Measurements from ENCODE around the gene DPYSL5.
A peak's percentile ranks its signal among the peaks of the same experiment; 100 is the strongest.
"Not testable (repeated sequence)": the region's sequence is repeated elsewhere in the genome, so short reads cannot be mapped to it uniquely, and the experiment has no call there.

Gene DPYSL5, protein sequence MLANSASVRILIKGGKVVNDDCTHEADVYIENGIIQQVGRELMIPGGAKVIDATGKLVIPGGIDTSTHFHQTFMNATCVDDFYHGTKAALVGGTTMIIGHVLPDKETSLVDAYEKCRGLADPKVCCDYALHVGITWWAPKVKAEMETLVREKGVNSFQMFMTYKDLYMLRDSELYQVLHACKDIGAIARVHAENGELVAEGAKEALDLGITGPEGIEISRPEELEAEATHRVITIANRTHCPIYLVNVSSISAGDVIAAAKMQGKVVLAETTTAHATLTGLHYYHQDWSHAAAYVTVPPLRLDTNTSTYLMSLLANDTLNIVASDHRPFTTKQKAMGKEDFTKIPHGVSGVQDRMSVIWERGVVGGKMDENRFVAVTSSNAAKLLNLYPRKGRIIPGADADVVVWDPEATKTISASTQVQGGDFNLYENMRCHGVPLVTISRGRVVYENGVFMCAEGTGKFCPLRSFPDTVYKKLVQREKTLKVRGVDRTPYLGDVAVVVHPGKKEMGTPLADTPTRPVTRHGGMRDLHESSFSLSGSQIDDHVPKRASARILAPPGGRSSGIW

DNA sequence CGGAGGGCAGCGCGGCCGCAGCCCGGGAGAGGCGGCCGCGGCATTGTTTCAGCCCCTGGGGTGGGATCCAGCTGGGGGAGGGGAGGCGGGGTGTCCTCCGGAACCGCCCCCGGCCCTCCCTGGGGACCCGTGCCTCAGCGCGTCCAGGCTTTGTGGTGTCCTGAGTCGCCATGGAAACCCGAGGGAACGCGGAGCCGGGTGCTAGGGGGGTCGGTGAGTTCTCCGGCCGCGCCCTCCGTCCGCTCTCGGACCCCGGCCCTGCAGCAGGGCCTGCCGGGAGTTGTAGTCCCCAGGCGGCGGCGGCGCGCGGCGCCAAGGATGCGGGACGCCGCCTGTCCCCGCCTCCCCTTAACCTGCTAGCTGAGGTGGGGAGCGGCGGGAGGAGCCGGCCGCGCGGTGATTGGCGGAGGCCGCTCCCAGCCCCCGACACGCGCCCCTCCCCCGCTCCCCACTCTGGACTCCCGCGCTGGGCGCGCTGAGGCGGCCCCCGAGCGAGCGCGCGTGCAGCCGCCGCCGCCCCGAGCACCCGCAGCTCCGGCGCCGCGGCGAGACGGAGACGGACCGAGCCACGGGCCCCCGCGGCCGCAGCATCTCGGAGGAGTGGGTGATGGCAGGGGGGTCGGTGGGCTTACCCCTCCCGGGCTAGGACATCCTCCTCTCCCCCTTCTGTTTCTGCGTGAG lies at the start of gene DPYSL5:
Gene DPYSL5 (plus strand): TSS at position 478 of the 681 bp plus-strand sequence. CDS start 50,368 bp downstream, outside the sequence.
- no peak for DNase-seq

DNA sequence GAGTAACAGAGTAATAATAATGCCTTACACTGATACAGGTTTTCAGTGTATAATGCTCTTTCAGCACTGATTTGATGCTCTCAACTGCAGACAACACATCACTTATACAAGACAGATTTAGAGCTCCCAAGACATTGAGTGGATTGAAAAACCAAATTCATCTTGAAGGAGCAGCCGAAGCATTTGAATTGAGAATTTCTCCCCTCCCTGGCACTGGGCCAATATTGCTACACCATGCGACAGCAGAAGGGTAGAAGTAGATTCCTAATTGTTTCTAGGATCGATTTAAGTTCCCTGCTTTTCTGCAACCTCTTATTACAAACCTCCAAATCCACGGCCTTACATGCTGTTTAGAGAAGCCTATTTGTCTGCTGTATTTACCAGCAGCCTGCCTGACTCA lies 46.6 kb upstream of the DPYSL5 start:
- no peak for DNase-seq

DNA sequence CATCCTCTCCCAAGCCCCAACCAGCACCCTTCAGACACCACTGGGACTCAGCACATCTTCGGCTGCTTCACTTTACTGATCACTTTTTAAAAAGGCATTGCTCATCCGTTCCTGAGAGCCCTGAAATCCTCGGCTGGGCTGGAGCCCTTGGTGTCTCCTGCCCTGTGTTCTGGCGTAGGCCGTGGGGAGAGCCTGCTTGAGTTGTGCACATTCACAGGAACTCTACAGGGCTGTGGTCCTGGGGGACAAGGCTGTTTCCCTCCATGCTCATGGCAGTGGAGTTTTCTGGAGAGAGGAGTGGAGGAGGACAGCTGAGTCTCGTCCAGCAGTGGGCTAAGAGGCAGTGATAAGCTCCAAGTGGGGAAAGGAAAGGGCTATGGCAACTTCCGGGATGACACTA lies 46.1 kb upstream of the DPYSL5 start:
- no peak for DNase-seq

DNA sequence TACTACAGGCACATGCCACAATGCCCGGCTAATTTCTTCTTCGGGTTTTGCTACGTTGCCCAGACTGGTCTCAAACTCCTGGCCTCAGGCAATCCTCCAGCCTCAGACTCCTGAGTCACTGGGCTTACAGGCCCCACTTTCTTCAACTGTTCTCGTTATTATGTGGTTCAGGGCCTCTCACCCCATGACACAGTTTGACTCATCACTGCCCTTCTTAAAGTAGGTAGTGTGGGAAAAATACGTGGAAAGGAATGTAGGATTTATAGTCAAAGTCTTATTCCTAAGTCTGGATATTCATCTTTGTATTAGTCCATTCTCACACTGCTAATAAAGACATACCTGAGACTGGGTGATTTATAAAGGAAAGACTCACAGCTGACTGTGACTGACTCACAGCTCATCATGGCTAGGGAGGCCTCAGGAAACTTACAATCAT lies 42.7 kb upstream of the DPYSL5 start:
- no peak for DNase-seq

DNA sequence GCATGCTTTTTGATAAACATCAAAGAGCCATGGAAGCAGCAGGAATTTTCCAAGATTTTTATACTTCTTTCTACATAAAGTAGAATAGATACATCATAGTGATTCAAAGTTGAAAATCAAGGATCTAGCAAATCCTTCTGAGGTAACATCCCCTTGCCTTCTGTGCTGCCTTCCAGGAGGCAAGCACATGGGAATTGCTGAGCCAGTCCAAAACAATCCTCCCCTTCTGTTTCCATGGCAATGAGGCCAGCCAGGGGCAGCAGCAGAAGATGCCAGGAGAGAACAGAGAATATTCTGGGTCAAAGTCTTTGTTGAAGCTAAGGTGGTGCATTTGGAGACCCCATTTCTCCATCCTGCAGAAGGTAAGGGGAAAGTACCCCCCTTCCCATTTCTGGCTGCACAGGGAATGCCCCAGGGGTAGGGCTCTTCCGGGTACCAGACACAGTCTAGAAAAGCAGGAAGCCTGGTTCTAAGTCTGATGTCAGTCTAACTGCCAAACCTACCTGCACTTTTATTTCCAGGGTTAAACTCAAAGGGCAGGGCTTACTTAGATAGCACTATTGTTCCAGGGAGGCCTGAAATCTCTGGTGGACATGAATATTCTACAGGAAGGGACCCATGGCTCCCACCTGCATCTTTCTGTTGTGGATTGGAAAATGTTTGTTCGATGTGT lies 40.0 kb upstream of the DPYSL5 start:
- no peak for DNase-seq

DNA sequence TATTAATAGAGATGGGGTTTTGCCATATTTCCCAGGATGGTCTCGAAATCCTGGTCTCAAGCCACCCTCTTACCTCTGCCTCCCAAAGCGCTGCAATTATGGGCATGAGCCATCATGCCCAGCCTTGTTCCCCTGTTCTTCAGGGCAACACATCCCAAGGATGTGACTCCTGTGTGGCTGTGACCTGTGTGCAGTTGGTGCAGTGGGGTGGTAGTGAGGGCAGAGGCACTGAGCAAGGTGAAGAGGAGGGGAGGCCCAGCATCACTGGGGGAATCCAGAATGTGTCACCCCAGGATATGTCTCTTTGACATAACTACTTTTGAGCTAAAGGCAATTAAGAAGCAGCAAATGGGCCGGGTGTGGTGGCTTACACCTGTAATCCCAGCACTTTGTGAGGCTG lies 38.7 kb upstream of the DPYSL5 start:
- no peak for DNase-seq

DNA sequence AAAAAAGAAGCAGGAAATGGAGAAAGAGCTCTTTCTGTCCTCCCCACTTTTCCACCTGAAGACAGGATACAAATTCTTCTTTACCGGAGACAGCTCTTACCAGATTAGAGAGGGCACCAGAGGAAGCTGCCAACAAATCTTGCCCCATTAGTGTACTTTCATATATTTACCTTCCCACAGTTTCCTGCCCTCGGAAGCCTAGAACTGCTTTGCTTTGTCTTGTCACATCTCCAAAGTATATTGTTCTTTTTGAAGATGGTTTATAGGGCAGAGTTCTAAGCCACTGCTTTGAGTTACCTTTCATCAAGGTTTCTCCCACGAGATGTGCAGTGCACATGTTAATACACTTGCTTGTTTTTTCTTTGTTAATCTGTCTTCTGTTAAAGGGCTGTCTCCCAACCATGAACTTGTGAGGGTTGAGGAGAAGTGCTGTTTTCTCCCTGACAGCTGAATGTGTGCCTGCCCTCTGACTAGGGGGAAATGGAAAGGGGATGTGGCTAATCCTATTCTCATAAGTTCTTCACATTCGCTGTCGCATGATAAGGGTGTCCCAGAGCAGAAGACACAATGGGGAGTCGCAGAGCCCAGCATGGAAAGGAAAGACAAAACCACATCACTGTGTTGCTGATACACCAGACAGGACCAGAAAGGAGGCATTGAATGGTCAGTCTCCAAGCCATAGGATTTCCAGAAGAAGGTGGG lies 37.9 kb upstream of the DPYSL5 start:
- DNase-seq: peak in 1 of 2 donors; percentile 63

DNA sequence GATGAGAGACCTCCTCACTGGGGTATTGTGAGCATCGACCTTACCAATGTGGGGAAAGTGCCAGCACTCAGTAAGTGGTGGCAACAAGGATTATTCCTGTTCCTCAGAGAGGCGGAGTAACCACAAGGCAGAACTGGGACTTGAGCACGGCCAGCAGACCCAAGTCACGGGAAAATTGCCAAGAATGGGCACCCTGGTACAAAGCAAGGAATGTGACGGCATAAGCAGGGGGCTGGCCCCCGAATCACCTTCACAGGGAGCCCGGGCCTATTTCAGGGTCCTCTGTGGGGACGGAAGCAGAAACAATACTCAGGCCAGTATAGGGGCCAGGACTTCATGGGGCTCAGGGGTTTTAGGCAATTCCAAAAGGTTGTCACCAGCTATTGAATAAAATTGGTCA lies 36.7 kb upstream of the DPYSL5 start:
- no peak for DNase-seq

DNA sequence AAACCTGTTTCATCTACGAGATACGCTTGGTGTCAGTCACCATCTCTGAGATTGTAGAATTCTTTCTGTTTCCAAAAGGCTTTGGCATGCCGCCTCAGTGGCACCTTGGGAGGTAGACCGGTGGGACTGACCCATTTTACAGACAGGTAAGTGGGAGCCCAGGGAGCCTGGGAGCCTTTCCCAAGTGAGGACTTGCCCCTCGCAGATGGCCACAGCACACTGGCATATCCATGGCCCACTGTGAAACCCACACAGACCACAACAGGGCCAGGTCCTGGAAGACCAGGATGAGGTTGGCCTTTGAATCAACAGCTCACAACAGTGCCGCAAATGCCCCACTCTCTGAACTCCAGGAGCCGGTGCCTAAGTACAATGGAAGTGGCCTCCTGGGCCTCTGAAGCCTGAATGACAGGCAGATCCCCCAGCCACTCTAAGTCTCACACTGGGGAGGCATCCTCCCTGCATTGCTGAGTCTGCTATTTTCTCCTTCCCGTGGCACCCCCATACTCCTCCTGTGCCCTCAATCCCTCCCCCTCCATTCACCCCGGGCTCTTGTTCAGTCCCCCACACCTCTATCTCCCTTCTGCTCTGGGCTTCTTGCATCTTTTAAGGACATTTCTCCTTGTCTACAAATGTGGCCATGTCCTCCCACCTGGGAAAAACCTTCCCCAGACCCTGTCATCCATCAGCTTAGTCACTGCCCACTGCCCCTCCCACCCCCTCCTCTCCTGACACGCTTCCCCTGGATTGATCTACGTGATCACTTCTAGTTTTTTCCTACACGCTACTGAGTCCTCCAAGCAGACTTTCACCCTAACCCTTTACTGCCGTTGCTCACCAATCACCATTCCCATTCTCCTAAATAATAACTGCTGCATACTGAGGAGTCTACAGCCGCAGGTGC lies 35.9 kb upstream of the DPYSL5 start:
- no peak for DNase-seq

DNA sequence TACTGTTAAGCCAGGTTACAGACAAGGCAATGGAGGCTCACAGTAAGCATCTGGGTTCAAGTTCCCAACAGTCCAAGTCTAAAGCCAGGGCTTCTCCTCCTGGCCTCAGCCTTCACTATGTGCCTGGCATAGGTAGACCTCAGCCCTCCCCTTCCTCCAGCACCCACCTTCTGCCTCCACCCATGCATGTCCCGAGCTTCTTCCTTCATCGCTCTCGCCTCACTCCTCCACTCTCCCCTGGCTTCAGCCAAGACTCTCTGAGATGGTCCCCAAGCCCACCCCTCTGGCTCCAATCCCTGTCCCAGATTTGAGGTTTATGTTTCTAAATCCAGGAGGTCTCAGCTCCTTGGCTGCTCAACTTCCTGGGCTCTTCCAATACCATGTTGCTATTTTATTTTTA lies 35.2 kb upstream of the DPYSL5 start:
- DNase-seq: no peak

DNA sequence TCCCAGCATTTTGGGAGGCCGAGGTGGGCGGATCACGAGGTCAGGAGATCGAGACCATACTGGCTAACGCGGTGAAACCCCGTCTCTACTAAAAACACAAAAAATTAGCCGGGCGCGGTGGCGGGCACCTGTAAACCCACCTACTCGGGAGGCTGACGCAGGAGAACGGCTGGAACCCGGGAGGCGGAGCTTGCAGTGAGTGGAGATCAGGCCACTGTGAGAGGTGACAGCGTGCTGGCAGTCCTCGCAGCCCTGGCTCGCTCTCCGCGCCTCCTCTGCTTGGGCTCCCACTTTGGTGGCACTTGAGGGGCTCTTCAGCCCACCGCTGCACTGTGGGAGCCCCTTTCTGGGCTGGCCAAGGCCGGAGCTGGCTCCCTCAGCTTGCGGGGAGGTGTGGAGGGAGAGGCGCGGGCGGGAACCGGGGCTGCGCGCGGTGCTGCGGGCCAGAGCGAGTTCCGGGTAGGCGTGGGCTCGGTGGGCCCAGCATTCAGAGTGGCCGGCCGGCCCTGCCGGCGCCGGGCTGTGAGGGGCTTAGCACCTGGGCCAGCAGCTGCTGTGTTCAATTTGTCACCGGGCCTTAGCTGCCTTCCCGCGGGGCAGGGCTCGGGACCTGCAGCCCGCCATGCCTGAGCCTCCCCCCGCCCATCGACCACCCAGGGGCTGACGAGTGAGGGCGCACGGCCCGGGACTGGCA lies 33.7 kb upstream of the DPYSL5 start:
- DNase-seq: not testable (repeated sequence)

DNA sequence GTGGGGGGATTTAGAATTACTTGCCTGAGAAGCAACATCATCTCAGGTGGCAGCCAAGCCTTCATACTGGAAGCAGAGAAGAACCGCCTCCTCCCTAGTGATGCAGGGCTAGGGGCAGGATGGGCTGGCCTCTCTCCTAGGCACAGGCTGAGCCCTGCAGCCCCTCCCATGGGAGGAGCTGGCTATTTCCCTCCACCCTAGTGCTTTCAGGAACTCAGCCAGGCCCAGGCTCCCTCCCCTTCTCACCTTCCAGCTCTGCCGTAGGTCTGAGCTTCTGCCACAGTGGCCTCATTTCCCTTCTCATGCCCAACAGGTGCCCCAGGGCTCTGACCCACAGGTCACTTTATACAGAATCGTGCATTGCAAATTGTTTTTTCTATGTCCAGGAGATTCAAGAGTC lies 31.0 kb upstream of the DPYSL5 start:
- no peak for DNase-seq

DNA sequence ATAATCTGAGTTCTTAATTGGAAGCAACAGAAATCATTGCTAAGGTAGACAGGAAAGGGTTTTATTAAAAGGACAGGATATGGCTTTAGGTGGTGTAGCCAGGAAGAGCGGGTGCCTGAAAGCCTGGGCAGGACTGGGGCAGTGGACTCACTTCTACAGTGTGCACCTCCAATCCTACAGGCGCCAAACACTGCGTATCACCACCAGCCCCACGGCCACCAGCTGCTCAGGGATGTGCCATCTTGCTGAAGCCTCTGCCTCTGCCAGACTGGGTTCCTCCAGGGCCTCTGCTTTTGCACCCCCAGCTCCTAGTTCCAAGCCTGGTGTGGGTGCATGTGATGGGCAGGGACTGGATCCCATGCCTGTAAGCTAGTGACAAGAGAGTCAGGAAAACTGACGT lies 29.7 kb upstream of the DPYSL5 start:
- DNase-seq: no peak

DNA sequence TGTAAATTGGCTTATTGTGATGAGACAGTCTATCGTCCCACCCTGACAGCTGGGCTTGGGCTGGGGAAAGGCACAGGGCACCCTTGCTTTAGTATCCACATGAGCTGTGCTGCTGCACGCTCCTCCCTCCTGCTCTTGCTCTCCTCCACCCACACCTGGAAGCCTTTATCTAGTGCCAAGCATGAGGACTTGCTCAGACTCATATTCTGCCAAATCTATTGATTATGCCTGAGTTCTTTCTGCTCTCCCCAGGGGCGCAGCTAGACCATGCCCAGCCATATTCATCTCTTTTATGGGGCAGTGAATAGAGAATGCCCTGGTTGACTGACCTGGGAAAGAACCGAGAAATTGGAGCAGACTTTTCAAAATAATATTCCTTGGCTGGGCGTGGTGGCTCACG lies 29.0 kb upstream of the DPYSL5 start:
- no peak for DNase-seq

DNA sequence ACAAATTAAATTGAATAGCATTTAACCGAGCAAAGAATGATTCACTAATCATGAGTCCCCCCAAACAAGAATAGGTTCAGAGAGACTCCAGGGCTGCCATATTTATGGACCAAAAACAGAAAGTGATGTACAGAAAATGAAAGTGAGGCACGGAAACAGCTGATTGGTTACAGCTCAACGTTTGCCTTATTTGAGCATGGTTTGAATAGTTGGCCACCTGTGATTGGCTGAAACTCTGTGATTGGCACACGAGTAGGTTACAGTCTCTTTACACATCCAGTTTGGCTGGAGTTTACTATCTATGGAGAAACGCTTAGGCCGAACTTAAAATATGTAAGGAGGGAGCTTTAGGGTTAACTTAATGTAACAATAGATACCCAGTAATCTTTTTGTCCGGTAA lies 27.0 kb upstream of the DPYSL5 start:
- DNase-seq: no peak

DNA sequence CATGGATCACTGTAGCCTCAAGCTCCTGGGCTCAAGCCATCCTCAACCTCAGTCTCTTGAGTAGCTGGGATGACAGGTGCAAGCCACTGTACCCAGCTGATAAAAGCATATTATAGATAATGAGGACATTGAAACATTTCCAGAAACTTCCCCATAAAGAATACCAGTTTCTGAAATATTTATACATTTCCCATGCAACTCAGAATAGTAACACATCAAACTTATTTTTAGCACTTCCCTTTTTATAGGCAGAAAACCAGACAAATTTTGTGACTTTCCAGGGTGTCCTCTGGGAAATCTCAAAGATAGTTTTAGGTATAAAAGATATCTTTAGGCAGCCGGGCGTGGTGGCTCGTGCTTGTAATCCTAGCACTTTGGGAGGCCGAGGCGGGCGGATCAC lies 25.1 kb upstream of the DPYSL5 start:
- DNase-seq: no peak

DNA sequence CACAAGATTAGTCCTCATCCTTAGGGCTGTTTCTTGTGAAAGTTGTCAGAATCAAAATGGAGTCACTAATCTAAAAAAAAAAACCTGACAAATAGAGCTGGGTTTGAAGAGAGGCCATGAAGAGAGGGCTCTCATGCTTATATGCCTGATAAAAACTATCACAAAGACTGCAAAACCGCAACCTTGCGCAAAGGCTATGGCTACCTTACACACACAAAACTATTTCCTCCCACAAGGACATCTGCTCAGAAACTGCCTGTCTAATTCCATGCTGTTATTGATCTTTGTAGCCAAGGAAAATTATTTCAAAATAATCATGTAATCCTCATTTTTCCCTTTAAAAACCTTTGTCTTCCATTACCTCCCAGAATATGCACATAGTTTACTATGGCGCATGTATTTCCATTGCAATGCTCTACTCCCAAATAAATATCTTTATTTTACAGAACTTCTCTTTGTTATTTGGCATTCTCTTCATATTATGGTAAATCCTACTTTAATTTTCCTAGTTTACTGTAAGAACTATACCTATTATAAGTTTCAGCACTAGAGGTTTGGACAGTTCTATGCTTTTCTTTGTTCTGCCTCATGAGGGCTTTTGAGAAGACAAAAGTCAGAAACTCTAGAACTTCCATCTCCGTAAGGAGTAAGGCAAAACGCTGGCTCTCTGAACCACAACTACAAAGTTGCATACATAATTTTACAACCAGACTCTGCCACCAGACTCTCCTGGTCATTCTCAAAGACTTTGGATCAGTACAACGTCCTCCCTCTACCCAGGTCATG lies 9.6 kb upstream of the DPYSL5 start:
- DNase-seq: no peak

DNA sequence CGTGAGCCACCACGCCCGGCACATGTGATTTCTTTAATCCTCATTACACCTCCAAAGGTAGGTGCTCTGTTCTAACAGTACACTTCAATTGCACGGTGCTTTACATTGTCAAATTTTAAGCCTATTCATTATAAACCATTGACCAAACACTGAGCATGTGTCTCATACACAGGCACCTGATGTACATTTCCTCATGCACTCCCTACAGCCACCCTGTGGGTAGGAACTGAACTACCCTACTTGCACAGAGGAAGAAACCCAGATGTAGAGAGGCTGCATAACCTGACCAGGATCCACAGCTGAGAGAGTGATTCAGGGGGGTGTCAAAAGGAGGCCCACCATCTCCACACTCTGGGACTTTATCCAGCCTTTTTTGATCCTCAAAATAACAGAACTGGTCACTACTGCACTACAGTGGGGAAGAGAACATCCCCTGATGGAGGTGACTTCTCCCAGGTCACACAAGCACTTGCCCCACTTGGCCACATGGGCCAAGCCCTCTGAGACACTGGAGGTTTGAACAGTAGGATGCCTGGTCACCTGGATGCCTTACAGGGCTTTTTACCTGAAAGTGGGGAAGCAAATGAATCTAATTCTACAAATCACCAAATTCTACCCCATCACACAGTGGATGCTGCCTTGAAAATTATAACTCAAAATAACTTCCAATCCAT lies 6.9 kb upstream of the DPYSL5 start:
- DNase-seq: no peak

DNA sequence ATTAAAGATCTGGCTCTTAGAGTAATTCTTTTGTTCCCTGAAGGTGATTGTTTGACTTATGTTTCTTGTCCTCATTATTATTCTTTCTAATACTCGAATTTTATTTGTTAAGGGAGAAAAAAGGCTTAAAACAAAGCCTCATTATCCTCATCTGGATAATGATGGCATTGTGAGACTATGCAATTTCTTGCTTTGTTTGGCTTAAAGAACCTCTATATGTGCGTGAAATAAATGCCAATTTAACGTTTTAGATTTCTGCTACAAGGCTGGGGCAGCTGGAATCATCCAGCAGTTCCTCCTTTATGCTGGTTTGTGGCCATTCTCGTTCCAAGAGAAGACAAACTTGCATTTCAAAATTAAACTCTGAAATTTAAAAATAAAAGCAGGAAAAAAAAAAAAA lies 4.9 kb upstream of the DPYSL5 start:
- no peak for DNase-seq

DNA sequence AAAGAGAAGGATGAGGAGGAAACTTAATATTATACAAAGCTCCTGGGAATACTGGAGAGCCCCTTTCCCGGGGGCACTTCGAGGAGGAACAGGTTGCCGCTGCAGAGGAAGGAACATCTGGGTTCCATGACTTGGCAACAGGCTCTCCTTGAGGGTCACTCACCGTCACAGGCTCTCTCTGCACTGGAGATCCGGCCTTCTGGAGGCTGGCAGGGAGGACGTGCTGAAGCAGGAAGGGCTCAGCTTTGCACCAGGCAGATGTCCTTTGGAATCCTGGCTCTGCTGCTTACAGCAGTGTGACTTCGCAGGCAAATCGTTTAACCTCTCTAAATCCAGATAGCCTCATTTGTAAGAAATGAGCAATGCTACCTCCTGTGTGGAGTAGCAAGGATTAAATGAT lies 2.9 kb upstream of the DPYSL5 start:
- DNase-seq: no peak

Data from bone marrow (tissue), 2 donors.